GM18511 (cell line): ENCODE data around the gene GOPC.

Experiments used
- ATAC-seq: cut with Tn5 transposase; IDR thresholded peaks from one replicate; pipeline ENCODE4 v1.9.1; 2021; ENCODE audit warnings: mild to moderate bottlenecking, moderate library complexity; ENCODE audit not compliant: unreplicated experiment

GOPC gene

GRCh38 chr6:117597755-117598154, 4.6 kb downstream of the GOPC start:
- ATAC-seq: no peak

- no peak for ATAC-seq
Measured at GRCh38 chr6:117595099-117595923, 7.0 kb downstream of the GOPC start.

GRCh38 chr6:117592983-117593759, 9.1 kb downstream of the GOPC start:
- no peak for ATAC-seq

DNA sequence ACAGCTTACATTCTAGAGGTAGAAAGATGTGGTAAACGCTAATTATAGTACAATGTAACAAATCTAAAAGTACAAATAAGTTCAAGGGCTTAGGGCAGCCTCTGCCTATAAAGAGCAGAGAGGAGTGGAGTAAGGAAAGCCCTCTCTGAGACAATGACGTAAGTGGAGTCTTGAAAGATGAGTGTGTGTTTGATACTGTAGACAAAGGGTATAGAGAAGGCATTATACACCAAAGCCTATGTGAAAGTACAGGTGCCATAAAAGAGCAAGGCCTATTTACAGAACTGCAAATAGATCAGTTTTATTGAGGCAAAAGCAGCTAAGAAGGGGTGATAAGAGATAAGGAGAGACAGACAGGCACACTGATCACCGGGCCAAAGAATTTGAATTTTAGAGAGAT, 10.9 kb downstream of the GOPC start:
- no peak for ATAC-seq

- ATAC-seq: no peak
Measured at GRCh38 chr6:117590447-117590846, 11.9 kb downstream of the GOPC start.

DNA sequence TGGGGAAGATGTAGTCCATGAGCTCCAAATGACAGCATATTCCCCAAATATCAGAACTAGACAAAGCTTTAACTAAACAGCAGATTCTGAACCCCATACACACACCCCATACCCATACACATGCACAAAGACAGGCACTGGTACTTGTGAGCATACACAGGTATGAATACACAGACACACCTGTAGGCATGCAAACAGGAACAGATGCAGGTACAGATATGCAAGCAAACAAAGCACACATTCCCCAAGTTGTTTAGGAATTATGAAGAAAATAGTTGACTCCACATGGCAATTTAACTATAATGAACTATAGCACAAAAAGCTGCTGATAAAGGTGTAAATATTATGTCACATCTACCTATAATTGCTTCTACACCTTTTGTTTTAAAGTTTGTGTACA, 16.7 kb downstream of the GOPC start:
- no peak for ATAC-seq

- no peak for ATAC-seq
Measured at GRCh38 chr6:117574198-117574597, 28.1 kb downstream of the GOPC start.

- no peak for ATAC-seq
Measured at GRCh38 chr6:117573006-117573680, 29.2 kb downstream of the GOPC start.

DNA sequence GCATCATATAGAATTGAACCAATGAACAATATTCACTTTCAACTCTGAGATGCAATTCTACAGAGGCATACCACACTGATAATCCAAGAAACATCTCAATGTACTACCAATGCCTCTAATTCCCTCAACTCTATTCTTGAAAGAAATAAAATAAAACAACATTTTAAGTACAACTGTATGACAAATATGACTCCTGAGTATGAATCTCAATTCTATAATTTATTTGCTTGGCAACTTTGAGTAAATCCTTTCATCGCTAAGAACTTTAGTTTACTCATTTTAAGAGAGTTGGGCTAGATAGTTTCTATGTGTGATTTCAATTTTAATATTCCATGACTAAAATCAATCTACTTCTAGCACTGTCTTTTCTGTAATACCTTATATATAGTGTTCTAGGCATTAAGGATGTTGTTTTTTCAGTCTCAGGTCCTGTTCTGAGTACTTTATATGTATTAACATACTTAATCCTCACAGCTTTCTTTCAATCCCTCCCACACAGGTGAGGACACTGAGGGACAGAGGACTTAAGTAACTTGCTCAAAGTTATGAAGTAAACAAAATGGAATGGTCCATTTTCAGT, 33.4 kb downstream of the GOPC start:
- no peak for ATAC-seq

DNA sequence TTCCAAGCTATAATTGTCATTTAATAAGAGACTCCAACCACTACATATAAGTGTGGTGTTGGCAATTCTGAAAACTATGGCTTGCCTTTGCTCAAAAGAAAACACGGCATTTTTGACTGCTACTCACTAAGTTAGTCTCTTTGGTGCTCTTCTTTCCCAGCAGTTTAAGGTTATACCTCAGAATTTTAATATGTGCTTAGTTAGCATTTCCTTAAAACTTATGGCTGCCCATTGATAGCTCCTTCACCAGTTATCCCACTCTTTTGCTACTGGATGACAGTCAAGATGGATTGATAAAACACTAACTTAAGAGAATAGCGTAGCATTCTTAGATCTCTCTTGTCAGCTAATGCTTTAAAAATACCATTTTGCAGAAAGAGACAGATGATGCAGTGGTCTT, 34.1 kb downstream of the GOPC start:
- no peak for ATAC-seq

GRCh38 chr6:117564681-117565080, 37.6 kb downstream of the GOPC start:
- no peak for ATAC-seq

DNA sequence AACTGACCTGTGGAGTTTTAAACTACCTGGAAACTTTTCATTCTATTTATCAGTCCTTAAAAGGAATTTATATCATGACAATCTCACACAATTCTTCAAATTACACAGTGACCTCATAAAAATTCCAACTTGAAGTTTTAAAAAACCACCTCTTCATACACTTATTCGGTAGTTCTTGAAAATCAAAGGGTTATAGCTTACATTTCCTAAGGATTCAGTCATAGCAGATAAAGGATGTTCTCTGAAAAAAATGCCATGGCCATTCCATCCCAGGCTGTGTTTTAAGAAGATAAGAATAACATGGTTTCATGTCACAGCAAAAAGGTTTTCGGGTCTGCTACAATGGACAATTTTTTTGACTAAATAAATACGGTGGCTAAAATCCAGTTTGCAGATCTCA, 41.2 kb downstream of the GOPC start:
- ATAC-seq: no peak

- ATAC-seq: no peak
Measured at GRCh38 chr6:117559299-117559698, 43.0 kb downstream of the GOPC start.

DNA sequence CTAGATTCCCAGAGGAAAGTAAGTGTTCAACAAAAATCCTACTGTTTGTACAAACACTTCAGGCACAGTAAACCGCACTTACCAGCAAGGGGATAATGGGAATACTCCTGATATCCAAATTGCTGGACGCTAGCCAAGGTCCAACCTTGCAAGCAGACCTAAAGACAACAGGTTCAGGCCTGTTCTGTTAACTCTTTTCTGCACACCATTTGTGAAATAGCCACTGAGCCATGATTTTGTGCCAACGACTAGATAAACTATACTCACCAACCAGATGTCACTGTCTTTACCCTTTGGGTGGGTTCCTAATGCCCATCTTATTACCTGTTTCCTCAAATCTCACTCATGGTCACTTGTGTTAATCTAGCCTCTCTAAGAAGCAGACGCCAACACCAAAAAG, 43.5 kb downstream of the GOPC start:
- no peak for ATAC-seq

DNA sequence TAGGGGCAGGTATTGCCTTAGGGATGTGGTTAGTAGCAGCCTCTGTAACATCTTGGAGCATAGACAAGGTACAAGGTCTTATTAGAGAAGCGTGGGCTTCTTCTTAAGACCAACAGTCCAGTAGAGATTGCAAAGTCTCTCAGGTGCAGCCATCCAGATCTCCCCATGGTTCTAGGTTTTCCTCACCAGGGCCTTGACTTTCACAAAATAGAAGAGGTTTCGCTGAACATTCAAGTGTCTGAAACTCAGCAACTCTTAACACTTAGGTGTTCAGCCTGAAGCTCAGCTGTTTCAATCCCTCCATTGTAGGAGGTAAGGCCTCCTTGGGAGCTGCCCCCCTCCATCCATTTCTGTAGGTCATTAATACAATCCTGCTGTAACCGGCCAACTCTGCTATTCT, 44.4 kb downstream of the GOPC start:
- ATAC-seq: no peak

DNA sequence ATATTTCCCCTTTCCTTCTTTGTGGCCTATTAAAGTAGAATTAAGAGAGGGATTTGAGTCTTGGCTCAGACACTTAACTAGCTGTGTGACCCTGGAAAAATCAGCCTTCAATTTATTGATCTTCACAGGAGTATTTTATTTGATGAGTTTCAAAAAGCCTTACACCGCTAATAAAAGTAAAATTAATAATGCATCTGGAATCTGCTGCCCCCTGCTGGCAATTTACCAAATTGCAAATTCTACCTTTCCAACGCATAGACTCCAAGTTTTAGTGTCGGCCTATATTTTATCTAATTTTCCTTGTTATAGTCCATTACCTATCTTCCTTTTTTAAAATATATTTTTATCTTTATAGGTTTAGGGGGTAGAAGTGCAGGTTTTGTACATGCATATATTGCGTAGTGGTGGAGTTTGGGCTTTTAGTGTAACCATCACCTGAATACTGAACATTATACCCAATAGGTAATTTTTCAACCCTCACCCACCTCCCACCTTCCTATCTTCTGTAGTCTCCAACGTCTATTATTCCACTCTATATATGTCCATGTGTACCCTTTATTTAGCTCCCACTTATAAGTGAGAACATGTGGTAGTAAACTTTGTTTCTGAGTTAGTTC, 46.3 kb downstream of the GOPC start:
- ATAC-seq: no peak

DNA sequence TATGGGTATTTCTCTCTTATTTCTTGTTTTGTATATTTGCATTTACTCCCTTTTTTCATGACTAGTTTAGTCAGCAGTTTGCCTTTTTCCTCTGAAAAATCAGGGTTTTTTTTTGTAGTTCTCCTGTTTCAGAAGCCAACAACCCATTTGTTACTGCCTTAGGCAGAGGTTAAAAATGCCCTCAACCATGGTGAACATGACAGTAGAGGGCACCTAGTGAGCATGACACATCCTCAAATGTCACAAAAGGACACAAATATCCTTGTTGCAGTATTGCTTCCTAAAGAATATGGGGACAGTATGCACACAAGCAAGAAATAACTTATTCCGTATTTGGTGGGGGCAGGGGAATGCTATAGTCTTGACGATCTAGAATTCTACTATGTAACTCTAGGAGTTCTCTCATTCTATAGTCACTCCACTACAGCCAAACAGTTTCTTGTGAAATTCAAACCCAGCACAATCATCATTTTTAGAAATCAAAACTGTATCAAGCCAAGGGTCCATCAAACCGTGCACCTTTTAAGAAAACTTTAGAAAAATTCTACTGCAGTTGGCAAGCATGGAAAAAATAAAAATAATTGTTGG, 47.0 kb downstream of the GOPC start:
- no peak for ATAC-seq

- ATAC-seq: no peak
Measured at GRCh38 chr6:117553142-117553541, 49.2 kb downstream of the GOPC start.

DNA sequence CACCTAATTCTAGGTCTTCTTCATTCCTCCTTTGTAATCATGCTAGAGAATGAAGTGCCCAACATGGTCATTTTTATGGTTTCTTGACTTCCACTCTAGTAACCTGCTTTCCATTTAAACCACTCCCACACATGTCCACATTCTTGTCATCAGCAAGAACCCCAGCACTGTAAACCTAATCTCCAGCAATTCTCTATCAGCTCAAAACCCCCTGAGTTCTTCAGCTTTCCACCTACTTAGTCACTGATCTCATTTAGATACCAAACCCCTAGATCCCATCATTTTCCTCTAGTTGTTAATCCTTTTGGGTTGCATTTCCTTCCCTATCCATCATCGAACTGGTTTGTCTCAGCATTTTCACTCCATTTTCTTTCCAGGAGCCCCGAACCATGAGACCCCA, 49.7 kb downstream of the GOPC start:
- no peak for ATAC-seq

GRCh38 chr6:117550618-117551242, 51.6 kb downstream of the GOPC start:
- ATAC-seq: no peak
